ENCODE results near the gene NLGN1. TPM values are rescaled to one million over a fixed set of nuclear protein-coding genes. Genes with fewer than 3 reads are reported as not detected.

NLGN1 gene
- total RNA-seq, 1 experiment from 2014 or later, result 5.2 TPM

DNA sequence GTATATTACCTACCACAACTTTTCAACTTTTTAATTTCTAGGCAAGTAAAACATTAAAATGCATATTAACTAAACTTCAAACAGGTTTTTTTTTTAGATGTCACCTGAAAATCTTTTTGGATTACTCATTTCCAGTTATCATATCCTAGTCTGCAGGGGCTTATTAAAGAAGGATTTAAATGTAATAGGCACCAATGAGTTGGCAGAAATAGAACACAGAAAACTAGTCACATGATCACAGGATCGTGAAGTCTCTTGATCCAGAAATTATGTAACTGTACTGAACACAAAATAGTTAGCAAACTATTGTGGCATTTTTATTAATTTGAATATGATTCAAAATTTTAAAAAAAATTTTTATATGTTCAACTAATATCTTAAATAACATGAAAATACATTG lies 807.2 kb downstream of the NLGN1 start:
- Mint-ChIP-seq H3K9me3 (no peaks in the 10 kb centered on the region), H3K27ac (no peak overlapping the region), H3K36me3 (ENCODE audit: insufficient read depth in 1 of 3, low read depth in 3 of 3) (no peaks in the 10 kb centered on the region; a peak in 1 of 7 replicates), H3K27me3 (ENCODE audit: low read depth) (no peaks in the 10 kb centered on the region), H3K4me3 (no peak overlapping the region), H3K4me1 (peaks cover 17 to 22% of the 10 kb centered on the region in 2 experiments)
- Histone ChIP-seq H3K79me2 (ENCODE audit: insufficient read depth, low read length) (no peaks in the 10 kb centered on the region), H4K5ac (ENCODE audit: insufficient read length, low read depth, low read length) (no peak overlapping the region), H2AK5ac (ENCODE audit: insufficient read length, low read length) (no peak overlapping the region), H3K23ac (ENCODE audit: insufficient read length, low read depth, low read length) (no peak overlapping the region), H2BK15ac (ENCODE audit: low read depth, low read length) (no peak overlapping the region), H2BK20ac (ENCODE audit: low read depth, low read length, poor library complexity, severe bottlenecking) (no peak overlapping the region), H3K27ac (ENCODE audit: insufficient read length, low read depth, low read length) (no peak overlapping the region), H3K27me3 (ENCODE audit: insufficient read depth, low read length) (no peaks in the 10 kb centered on the region), H3K14ac (ENCODE audit: insufficient read depth, low read length) (no peak overlapping the region), H3K9me3 (ENCODE audit: control insufficient read depth, low read depth, low read length) (no peaks in the 10 kb centered on the region), H3K79me1 (ENCODE audit: insufficient read depth, low read depth, low read length, poor library complexity, severe bottlenecking) (no peaks in the 10 kb centered on the region), H2BK5ac (ENCODE audit: insufficient read length, low read length) (no peak overlapping the region), H2BK120ac (ENCODE audit: low read depth, low read length, poor library complexity, severe bottlenecking) (no peak overlapping the region), H2AFZ (ENCODE audit: low read length) (no peak overlapping the region), H3K4ac (ENCODE audit: low read depth, low read length) (no peak overlapping the region), H2BK12ac (ENCODE audit: insufficient read length, low read depth, low read length) (no peak overlapping the region), H4K8ac (replicated peaks; ENCODE audit: insufficient read length, low read depth, low read length) (no peak overlapping the region), H3K9ac (ENCODE audit: extremely low read depth, insufficient read length, low read length) (no peak overlapping the region), H3K18ac (ENCODE audit: insufficient read length, low read depth, low read length) (no peak overlapping the region), H3T11ph (ENCODE audit: low read length) (no peak overlapping the region), H4K91ac (ENCODE audit: insufficient read length, low read depth, low read length) (no peak overlapping the region), H3K56ac (ENCODE audit: insufficient read length, low read depth, low read length) (no peak overlapping the region), H3K4me1 (ENCODE audit: insufficient read depth, low read length) (peaks cover 5% of the 10 kb centered on the region), H3K23me2 (ENCODE audit: insufficient read length, low read depth, low read length, poor library complexity, severe bottlenecking) (no peaks in the 10 kb centered on the region), H3K4me2 (ENCODE audit: insufficient read depth, insufficient read length, low read length) (no peak overlapping the region), H4K20me1 (ENCODE audit: control insufficient read depth, insufficient read depth, insufficient read length) (no peaks in the 10 kb centered on the region)
- WGBS (ENCODE audit: extremely low coverage, insufficient read length, low lambda C conversion rate), result no CpG with 5 or more reads among the region's 1 CpG
- no peak for DNase-seq
- TF ChIP-seq, protein P1, sequence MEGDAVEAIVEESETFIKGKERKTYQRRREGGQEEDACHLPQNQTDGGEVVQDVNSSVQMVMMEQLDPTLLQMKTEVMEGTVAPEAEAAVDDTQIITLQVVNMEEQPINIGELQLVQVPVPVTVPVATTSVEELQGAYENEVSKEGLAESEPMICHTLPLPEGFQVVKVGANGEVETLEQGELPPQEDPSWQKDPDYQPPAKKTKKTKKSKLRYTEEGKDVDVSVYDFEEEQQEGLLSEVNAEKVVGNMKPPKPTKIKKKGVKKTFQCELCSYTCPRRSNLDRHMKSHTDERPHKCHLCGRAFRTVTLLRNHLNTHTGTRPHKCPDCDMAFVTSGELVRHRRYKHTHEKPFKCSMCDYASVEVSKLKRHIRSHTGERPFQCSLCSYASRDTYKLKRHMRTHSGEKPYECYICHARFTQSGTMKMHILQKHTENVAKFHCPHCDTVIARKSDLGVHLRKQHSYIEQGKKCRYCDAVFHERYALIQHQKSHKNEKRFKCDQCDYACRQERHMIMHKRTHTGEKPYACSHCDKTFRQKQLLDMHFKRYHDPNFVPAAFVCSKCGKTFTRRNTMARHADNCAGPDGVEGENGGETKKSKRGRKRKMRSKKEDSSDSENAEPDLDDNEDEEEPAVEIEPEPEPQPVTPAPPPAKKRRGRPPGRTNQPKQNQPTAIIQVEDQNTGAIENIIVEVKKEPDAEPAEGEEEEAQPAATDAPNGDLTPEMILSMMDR (conservative IDR thresholded peaks at IDR 0.05), result no peak

All from H9 (cell line).